ENCODE results near the gene CYFIP2.

Gene CYFIP2

DNA sequence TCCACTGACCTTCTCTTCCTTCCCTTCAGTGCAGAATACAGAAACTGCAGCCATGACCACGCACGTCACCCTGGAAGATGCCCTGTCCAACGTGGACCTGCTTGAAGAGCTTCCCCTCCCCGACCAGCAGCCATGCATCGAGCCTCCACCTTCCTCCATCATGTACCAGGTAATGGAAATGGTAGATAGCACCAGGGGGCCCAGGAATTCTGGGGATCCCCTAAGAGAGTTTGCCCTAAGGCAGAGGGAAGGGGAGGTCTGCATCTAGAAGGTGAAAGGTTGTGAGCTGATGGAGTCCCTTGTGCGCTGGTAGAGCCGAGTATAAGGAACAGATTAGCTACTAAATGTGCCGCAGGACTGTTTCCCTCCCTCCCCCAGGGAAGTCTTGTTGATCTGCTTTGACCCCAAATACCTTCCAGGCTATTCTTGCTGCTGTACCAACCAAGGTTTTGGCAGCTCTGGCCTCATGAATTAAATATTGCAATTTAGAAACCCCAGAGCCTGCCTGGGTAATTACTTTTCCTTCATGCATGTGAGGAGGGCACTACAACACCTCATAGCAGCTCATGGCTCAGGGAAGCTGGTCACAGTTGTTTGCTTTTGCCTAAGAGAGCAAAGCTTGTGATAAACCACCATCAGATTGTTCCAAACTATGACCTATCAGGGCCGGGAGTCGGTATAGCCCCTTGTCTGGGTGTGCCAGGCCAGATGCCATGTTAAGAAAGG lies 19.6 kb downstream of the CYFIP2 start:
- no peak for DNase-seq (ENCODE audit: extremely low read depth in 1 of 2, low read depth in 1 of 2)

DNA sequence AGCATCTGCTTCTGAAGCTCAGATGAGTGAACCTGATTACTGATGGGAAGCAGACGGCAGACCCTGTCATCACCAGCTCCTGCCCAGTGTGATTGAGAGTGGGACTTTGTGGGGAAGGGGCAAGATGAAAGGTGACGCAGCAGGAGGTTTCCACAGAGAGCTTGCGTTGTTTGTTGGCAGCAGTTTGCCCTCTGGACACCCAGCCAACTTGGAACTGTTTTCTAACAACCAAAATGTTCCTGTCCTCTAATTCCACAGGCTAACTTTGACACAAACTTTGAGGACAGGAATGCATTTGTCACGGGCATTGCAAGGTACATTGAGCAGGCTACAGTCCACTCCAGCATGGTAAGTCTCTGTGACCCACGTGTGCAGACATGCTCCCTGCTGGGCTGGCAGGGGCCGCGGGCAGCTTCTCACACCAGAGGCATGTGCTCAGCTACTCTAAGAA lies 20.9 kb downstream of the CYFIP2 start:
- DNase-seq (ENCODE audit: extremely low read depth in 1 of 2, low read depth in 1 of 2), result no peak

DNA sequence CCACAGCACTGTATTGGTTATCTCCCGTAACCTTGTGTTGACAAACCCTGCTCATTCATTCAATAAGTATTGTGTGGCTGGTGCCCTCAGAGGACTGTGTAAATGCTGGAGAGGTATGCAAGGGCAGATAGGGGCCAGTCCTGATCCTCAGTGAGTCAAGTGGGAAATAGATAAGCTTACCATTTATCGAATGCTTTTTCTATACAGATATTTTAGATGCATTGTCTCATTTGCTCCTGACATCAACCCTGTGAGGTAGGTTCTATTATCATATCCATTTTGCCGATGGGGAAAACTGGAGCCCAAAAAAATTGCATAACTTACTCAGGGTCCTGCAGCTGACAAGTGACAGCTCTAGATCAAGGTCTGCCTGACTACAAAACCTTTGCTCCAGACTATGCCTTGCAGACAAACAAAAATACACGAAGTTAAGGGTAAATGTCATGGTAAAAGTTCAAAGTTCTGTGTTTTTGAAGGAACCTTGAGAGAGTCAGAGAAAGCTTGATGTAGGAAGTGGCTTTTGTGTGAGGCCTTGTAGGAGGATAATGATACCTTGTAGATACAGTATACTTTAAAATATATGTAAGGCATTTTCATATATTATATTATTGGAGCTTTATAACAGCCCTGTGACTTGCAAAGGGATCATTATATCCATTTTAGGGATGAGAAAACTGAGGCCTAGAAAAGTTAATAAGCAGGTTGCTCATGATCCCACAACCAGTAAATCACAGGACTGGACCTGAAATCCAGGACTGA lies 22.7 kb downstream of the CYFIP2 start:
- no peak for DNase-seq (ENCODE audit: extremely low read depth in 1 of 2, low read depth in 1 of 2)

DNA sequence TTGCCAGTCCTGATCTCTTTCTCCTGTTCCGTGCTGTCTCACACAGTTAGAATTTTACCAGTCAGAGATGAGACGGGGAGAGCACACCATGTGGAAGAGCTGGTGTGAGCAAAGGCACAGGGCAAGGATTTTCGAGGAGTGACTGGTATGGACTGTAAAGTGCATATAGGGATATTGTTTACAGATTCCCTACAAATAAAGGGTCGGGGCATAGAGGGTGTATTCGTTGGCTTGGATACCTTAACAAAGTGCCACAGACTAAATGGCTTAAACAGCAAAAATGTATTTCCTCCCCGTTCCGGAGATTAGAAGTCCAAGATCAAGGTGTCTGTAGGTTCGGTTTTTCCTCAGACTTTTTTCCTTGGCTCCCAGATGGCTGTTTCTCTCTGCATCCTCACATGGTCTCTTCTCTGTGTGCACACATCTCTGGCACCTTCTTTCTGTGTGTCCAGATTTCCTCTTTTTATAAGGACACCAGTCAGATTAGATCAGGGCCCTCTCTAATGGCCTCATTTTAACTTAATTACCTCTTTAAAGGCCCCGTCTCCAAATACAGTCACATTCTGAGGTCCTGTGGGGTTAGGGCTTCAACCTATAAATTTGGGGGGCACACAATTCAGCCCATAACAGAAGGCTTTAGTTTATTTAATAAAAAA lies 23.4 kb downstream of the CYFIP2 start:
- DNase-seq (ENCODE audit: extremely low read depth in 1 of 2, low read depth in 1 of 2), result no peak

DNA sequence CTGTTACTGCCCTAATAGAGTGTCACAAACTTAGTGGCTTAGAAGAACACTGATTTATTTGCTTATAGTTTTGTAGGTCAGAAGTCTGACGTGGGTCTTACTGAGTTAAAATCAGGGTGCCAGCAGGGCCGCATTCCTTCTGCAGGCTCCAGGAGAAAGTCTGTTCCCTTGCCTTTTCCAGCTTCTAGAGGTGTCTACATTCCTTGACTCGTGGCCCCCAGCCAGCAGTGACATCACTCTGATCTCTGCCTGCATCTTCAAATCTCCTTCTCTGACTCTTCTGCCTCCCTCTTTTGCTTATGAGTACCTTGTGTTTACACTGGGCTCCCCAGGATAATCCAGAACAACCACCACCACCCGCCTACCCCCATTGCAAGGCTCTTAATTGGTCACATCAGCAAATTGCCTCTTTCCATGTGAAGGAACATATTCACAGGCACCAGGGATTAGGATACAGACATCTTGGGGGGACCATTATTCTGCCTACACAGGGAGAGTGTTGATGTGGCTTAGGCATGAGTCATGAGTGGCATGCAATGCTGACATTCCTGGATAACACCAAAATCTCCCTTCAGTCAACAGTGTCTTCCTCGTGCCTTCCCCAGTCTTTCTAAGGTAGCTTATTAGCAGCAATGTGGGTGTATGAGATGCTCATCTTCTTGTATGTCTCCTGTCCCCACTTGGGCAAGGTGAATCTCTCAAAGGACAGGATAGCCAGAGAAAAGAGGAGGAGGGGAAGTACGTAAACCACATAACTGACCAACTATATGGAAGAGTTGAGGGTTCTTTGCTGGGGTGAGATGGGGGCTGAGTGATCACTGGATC lies 24.4 kb downstream of the CYFIP2 start:
- no peak for DNase-seq (ENCODE audit: extremely low read depth in 1 of 2, low read depth in 1 of 2)

DNA sequence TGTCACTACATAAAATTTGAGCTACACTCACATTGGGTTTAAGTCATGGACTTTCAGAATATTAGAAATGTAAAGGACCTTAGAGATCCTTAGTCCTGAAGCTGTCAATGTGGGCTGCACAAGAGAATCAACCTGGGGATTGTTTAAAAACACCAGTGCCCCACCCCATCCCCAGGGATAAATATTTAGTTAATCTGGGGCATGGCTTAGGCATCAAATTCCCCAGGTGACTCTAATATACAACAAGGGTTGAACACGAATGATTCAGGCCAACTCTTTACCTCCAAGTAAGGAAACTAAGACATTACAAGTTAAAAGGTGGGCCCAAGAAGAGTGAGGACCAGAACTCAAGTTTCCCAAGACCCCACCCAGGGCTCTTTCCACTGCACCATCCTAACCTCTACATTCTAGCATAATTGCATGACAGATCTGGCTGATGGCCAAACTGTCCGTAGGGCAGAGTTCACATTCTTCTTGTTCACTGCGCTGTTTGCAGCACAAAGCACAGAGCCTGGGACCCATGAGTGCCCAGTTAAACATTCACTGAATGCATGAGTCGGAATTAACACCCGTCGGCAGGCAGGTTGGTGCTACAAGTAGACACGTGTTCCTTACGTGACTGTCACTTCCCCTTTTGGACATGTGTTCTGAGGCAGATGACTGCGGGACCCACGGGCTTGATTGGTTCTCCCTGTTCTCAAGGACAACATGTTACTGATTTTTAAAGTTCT lies 25.2 kb downstream of the CYFIP2 start:
- no peak for DNase-seq (ENCODE audit: extremely low read depth in 1 of 2, low read depth in 1 of 2)

DNA sequence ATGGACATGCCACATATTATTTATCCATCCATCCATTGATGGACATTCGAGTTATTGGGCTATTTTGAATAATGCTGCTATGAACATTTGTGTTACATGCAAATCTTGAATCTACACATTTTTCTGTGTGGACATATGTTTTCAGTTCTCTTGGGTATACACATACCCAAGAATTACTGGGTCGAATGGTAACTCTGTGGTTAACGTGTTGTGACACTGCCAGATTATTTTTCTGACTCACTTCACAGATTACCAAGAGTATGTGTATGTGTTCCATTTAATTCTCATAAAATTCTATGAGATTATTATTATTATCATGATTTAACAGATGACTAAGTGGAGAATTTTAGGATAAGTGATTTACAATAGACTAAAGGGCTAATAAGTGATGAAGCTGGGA lies 26.7 kb downstream of the CYFIP2 start:
- DNase-seq (ENCODE audit: extremely low read depth in 1 of 2, low read depth in 1 of 2), result no peak

DNA sequence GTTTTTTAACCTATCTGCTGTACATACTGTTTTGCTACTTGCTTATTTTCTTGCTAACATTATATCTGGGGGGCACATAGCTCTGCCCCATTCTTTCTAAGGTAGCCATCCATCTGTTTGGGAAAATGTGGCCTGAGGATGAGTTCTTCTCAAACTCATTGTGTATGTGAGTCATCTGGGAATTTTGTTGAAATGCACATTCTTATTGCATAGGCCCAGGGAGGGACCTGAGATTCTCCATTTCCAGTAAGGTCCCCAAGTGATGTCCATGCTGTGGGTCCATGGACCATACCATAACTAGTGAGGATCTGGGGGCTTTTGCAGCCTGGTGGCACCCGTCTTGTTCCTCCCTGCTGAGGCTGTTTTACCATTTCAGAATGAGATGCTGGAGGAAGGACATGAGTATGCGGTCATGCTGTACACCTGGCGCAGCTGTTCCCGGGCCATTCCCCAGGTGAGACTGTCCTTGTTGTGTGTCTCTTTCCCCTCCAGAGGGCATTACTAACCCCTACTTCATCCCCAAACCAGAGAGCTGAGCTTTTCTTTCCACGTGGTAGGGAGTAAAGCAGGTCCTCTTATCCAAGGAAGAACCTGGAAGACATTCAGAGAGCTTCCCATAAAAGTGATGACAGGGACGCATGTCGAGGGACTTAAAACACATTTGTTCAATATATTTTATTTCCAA lies 28.6 kb downstream of the CYFIP2 start:
- DNase-seq (ENCODE audit: extremely low read depth in 1 of 2, low read depth in 1 of 2), result no peak

DNA sequence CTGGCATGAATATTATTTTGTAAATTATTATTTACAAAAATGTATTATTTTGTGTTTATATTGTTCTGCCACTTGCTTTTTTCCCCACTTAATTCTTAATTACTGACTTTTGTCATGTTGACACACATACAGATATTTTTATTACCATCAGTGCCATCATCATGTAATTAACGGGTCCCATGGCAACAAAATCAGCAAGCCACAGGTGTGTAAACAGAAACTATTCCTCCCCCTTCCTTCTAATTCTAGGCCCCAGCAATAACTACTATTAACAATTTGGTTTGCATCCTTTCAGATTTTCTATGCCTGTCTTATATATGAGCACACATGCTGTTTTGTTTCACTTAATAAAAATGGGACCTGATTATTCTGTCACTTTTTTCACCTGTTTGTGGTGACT lies 29.3 kb downstream of the CYFIP2 start:
- DNase-seq (ENCODE audit: extremely low read depth in 1 of 2, low read depth in 1 of 2), result no peak

DNA sequence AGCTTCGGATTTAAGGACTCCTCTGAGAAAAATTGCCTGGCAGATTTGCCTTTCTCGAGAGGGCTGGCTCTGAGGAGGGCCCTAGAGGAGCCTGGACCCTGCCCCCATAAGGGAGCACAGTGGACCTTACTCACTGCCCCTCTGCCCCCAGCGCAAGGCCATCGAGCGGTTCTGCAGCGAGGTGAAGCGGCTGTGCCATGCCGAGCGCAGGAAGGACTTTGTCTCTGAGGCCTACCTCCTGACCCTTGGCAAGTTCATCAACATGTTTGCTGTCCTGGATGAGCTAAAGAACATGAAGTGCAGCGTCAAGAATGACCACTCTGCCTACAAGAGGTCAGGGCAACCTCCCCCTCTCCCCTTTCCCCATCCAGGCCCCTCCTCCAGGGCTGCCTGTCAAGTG lies 34.6 kb downstream of the CYFIP2 start:
- DNase-seq (ENCODE audit: extremely low read depth in 1 of 2, low read depth in 1 of 2), result no peak

DNA sequence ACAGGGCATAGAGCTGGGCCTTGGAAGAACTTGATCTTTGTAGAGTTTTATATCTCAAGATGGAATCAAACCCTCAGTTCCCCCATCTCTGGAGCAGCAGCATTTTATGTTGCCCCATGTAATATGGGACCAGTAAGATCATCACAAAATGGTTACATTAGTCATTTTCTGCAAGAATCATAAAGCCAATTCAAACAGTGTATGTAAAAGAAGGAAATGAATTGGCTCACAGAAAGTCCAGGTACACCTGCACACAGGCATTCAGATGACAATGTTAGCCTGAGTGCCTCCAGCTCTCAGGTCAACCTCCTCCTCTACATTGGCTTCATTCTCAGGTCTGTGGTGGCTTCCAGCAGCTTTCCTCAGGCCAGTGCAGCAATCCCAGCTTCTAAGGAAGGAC lies 35.1 kb downstream of the CYFIP2 start:
- no peak for DNase-seq (ENCODE audit: extremely low read depth in 1 of 2, low read depth in 1 of 2)

DNA sequence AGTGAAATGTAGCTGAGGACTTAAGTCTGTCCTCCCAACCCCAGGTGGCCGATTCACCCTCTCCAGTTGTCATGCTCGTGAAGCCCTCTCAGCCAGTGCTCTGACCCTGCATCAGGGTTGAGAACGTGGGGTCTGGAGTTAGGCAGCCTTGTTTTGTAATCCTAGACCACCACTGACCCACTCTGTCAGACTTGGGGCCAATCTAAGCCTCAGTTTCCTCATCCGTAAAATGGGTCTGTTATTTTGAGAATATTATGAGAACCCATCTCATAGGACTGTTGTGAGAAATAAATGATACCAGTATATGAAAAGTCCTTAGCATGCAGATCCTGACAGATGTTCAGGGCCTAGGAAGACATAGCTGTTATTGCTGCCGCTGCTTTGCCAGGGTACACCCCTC lies 37.1 kb downstream of the CYFIP2 start:
- no peak for DNase-seq (ENCODE audit: extremely low read depth in 1 of 2, low read depth in 1 of 2)

DNA sequence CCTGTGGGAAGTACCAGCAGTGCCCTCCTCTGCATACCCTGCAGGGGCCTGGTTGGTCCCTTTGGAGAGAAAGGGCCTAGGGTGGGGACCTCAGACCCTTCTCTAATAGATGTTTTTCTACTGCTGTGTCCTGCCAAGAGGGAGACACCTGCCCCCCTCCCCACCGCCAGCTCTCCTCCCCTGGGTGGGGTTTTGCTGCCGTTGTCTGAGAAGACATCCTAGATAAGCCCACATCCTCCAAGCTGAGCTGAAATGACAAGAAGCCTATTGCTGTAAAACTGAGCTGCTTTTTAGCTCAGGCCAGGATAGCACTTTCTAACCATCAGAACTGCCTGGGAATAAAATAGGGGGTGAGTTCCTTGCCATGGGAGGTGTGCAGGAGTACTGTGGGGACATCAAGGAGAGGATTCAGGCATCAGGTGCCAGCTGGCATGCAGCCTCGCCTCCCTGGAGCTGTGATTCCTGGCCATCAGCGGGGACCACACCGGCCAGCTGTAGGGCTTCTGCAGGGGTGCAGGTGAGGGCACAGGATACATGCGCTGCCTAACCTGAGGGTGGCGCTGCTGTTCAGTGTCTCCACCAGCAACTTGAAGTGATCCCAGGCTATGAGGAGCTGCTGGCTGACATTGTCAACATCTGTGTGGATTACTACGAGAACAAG lies 37.9 kb downstream of the CYFIP2 start:
- peak in 1 of 2 donors; percentile 23 for DNase-seq (ENCODE audit: extremely low read depth in 1 of 2, low read depth in 1 of 2)

DNA sequence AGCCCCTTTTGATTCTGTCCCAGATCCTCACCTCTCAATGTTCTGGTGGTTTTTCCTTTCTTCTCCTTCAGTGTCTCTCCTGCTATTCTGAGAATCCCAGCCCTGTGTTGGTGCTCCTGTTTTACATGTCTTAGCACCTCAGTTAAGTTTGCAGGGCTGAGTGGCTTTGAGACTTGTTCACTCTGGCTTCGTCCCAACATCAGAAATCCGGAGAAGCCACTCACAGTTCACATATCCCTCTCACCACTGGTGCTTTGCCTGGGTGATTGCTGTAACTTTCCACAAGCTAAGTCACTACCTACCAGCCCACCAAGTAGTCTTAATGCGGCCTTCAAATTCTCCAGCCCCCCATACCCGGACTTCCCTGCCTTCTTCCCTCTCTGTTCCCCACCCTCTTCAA lies 40.2 kb downstream of the CYFIP2 start:
- no peak for DNase-seq (ENCODE audit: extremely low read depth in 1 of 2, low read depth in 1 of 2)

DNA sequence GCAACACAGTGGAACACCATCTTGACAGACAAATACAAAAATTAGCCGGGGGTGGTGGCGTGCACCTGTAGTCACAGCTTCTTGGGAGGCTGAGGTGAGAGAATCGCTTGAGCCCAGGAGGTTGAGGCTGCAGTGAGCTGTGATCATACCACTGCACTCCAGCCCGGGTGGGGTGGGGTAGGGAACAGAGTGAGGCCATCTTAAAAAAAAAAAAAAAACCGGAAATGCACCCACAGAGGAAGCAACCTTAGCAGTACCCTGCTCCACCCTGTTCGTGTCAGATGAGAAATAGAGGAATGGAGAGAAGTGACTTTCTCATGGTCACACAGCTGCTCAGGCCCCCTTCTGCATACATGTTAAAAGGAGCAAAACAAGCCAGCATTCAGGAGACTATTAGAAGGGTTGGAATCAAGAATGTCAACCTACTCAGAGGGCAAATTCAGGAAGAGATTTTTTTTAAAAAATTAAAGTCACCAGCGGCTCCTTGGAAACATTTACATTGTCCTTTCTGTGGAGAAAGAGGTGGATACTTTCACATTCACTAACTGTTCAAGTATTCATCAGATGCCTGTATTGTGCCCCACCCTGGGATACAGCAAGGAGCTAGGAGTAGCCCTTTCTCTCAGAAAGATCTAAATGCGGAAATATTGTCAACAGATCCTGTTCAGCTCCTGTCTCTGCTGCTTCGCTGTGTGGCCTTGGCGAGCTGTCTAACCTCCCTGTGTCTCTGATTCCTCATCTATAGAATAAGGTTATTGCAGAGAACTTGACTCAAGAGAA lies 41.0 kb downstream of the CYFIP2 start:
- DNase-seq (ENCODE audit: extremely low read depth in 1 of 2, low read depth in 1 of 2), result no peak

DNA sequence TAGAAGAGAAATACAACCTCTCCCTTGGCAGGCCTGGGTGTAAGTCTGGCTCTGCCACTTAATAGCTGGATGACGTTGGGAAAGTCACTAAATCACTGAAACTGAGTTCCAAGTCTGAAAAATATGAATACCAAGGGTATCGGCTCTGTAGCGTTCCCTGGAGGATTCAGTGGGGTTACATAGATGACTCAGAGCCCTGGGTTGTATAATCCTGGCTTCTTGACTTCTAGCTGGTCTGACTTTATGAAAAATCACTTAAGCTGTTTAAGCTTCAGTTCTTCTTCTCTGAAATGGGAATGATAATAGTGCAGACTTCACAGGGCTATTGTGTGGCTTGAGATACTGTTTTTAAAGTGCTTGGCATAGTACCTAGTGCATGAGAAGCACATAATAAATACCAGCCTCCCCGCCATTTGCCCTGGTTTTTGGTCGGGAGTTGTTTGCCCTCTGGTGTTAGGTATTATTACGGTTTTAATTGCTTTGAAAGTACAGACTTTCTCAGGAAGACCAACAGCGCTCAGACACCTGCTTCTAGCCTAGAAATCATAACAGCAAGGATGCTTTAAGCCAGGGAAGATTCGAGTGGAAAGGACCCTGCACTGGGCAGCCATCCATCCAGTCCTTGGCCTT lies 43.0 kb downstream of the CYFIP2 start:
- DNase-seq (ENCODE audit: extremely low read depth in 1 of 2, low read depth in 1 of 2), result no peak

DNA sequence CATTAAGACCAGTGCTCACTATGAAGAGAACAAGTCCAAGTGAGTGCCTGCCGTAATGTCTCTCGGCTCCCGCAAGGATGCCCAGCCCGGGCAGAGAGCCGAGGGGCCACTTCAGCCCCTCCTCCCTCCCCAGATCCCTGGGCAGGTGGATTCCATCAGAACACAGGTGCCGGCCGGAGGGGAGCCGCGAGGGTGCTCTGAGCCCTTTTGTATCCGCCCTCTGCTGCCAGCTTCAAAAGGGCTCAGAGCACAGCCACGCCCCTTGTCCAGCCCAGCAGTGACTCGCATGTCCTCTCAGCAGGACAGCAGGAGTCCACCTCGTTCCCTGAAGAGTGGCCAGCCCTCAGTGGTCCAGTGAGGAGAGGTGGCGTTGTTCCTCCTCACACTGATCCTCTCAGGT lies 43.9 kb downstream of the CYFIP2 start:
- DNase-seq (ENCODE audit: extremely low read depth in 1 of 2, low read depth in 1 of 2), result no peak

DNA sequence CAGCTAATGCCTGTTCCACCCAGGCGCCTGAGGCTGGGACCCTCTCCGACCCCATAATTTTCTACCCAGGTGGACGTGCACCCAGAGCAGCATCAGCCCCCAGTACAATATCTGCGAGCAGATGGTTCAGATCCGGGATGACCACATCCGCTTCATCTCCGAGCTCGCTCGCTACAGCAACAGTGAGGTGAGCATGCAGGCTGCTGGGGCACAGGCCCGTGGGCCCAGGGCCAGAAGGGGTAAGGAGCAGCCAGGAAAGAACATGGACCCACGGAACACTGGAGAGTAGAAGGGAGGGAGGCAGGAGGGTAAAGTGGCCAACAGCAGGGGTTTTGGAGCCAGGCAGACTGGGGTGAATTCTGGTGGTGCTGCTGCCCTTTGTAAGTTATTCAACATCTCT lies 45.7 kb downstream of the CYFIP2 start:
- no peak for DNase-seq (ENCODE audit: extremely low read depth in 1 of 2, low read depth in 1 of 2)
